Measurements from ENCODE around the gene FBXW7.

FBXW7 gene

DNA sequence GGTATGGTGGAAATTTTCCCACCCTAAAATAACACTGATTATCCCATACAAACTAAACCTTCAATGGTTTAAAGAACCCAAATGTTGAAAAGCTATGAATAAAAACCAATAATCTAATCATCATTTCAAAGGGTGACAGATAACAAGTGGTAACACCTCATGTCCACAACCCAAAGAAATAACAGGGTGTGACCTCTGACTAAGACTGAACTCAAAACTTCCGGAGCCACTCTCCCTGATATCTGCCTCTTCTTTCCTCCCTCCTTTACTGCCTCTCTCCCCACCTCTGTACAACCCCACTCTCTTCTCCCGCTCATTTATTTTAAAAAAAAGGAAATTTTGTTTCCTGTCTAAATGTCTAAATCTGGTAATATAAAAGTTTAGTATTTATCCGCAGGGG is 11.5 kb downstream of the FBXW7 start:
- TF ChIP-seq, protein P1, sequence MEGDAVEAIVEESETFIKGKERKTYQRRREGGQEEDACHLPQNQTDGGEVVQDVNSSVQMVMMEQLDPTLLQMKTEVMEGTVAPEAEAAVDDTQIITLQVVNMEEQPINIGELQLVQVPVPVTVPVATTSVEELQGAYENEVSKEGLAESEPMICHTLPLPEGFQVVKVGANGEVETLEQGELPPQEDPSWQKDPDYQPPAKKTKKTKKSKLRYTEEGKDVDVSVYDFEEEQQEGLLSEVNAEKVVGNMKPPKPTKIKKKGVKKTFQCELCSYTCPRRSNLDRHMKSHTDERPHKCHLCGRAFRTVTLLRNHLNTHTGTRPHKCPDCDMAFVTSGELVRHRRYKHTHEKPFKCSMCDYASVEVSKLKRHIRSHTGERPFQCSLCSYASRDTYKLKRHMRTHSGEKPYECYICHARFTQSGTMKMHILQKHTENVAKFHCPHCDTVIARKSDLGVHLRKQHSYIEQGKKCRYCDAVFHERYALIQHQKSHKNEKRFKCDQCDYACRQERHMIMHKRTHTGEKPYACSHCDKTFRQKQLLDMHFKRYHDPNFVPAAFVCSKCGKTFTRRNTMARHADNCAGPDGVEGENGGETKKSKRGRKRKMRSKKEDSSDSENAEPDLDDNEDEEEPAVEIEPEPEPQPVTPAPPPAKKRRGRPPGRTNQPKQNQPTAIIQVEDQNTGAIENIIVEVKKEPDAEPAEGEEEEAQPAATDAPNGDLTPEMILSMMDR (IDR thresholded peaks at IDR 0.05; ENCODE audit: insufficient read depth, missing control alignments) = no peak
- no peak for DNase-seq (ENCODE audit: insufficient read length, low spot score)
- no peak for FAIRE-seq

DNA sequence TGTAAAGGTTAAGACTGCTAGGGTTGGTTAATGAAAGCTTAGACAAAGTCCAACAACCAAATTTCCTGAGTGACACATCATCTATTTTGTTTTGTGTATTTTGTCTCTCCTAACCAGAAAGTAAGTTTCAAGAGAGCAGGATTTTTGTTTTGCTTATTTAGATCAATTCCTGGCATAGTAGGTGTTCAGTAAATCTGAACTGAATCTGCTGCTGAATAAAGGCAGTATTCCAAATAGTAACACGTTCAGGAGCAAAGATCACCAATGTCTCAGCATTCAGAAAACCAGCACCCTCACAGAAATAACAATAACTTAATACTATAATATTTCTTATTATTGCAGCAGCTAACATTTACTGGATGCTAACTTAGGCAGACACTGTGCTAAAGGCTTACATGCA is 12.2 kb downstream of the FBXW7 start:
- FAIRE-seq = peak; percentile 60
- no peak for DNase-seq (ENCODE audit: insufficient read length, low spot score)
- TF ChIP-seq, protein P1 (IDR thresholded peaks at IDR 0.05; ENCODE audit: insufficient read depth, missing control alignments) = no peak

DNA sequence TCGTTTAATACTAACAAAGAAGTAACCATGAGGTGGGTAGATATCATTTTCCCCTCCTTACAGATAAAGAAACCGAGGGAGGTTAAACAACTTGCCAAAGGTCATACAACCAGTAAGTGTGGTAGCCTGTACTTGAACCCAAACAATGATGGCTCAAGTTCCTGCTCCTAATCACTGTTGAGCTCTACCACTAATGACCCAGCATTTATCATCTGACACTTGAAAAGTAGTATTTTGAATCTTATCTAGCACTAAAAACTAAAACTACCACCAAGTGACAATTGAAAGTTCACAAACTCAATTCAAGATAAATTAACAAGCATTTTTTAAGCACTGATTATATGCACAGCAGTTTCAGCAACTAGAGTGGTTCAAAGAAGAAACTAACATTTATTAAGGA is 13.1 kb downstream of the FBXW7 start:
- TF ChIP-seq, protein P1 (IDR thresholded peaks at IDR 0.05; ENCODE audit: insufficient read depth, missing control alignments) = no peak
- DNase-seq (ENCODE audit: insufficient read length, low spot score) = no peak
- FAIRE-seq = no peak

DNA sequence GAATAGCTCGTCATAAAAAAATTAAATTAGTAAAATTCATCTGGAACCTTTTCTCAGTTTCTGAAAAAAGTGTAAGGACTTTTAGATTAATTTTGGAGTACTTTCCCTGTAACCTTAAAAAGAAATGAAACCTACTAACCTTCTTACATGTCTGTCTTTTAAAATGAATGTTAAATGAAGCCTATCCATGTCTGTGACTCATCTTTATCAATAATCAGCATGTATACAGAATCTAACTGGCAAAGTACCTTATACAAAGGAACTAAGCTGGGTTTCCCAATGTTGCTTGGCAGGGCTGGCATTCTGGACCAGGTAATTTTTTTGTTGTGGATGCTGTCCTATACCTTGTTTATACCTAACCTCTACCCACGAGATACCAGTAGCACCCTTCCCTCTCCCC is 13.6 kb downstream of the FBXW7 start:
- DNase-seq (ENCODE audit: insufficient read length, low spot score) = no peak
- TF ChIP-seq, protein P1 (IDR thresholded peaks at IDR 0.05; ENCODE audit: insufficient read depth, missing control alignments) = no peak
- no peak for FAIRE-seq

DNA sequence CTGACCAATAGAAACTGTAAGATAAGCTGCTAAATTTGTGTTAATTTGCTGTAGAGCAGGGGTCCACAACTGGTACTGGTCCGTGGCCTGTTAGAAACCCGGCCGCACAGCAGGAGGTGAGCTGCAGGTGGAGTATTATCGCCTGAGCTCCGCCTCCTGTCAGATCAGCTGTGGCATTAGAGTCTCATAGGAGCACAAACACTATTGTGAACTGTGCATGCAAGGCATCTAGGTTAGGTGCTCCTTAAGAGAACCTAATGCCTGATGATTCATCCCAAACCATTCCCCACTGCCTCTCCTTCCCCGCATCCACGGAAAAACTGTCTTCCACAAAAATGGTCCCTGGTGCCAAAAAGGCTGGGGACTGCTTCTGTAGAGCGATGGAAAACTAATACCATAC is 19.7 kb downstream of the FBXW7 start:
- DNase-seq (ENCODE audit: insufficient read length, low spot score) = no peak
- TF ChIP-seq, protein P1 (IDR thresholded peaks at IDR 0.05; ENCODE audit: insufficient read depth, missing control alignments) = no peak
- no peak for FAIRE-seq

DNA sequence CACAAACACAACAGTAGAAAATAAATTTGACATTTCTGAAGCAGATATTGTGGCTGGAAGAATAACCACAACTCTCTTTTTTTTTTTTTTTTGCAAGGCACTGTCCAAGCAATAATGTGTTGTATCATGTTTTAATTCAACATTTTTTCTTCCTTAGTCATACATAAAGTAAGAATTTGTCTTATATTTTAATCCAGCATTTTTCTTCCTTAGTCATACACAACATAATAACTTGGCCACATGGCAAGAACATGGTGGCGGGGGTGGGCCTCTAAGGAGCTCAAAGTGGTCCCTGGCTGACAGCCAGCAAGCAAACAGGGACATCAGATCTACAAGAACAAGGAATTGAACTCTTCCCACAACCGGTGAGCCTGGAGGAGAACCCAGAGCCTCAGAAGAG is 20.2 kb downstream of the FBXW7 start:
- TF ChIP-seq, protein P1 (IDR thresholded peaks at IDR 0.05; ENCODE audit: insufficient read depth, missing control alignments) = no peak
- DNase-seq (ENCODE audit: insufficient read length, low spot score) = no peak
- no peak for FAIRE-seq

DNA sequence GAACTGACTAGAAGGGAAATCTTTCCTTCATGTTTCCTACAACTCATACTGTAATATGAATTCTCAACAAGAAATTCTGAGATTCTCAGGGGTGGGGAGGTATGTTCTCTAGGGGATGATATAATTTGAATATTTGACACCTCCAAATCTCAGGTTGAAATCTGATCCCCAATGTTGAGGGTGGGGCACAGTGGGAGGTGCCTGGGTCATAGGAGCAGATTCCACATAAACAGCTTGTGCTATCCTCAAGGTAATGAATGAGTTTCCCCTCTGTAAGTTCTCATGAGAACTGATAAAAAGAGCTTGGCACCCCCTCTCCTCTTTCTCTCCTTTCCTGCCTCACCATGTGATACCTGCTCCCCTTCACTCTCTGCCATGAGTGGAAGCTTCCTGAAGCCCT is 21.5 kb downstream of the FBXW7 start:
- DNase-seq (ENCODE audit: insufficient read length, low spot score) (no peak), FAIRE-seq (no peak)
- TF ChIP-seq, protein P1 (IDR thresholded peaks at IDR 0.05; ENCODE audit: insufficient read depth, missing control alignments) = no peak
